ENCODE measurements around the gene QKI. TPM values are rescaled to one million over a fixed set of nuclear protein-coding genes. Genes with fewer than 3 reads are reported as not detected.

The QKI gene
- total and polyA plus RNA-seq, 2 of the 8 experiments (the other 6 are each of a cell fraction or from before 2014, with no cell fraction given), result 181 to 183 TPM

- Histone ChIP-seq H3K4me3 (ENCODE audit: extremely low read depth in 1 of 4, insufficient read depth in 2 of 4, low read depth in 3 of 4, low read length in 4 of 4) (peak overlapping the region in 2 of 4 experiments; percentile 77 to 79; a peak in 4 of 8 replicates), H2BK12ac (ENCODE audit: low read depth, low read length) (no peak overlapping the region), H3K9me3 (ENCODE audit: insufficient read depth in 2 of 2, low read depth in 1 of 2, low read length in 1 of 2) (no peaks in the 10 kb centered on the region), H3K23ac (ENCODE audit: insufficient read length) (no peak overlapping the region), H3K79me1 (ENCODE audit: low read depth, low read length) (no peaks in the 10 kb centered on the region), H3K4me1 (replicated peaks in 1 of 4; ENCODE audit: control insufficient read depth in 3 of 4, insufficient read depth in 4 of 4, low read length in 3 of 4) (peaks cover 0 to 6% (median 1%) of the 10 kb centered on the region in 4 experiments; a peak in 4 of 7 replicates), H2AK5ac (ENCODE audit: low read depth, low read length) (no peak overlapping the region), H4K20me1 (replicated peaks in 1 of 2; ENCODE audit: control insufficient read depth in 1 of 2, insufficient read depth in 2 of 2, low read length in 2 of 2) (peaks cover 2% of the 10 kb centered on the region in 2 experiments), H3K9ac (replicated peaks in 1 of 4; ENCODE audit: extremely low read depth in 1 of 4, low read depth in 3 of 4, low read length in 3 of 4) (no peak overlapping the region), H3K27ac (ENCODE audit: low read depth, low read length) (no peak overlapping the region), H3K27me3 (replicated peaks in 1 of 4; ENCODE audit: control insufficient read depth in 3 of 4, extremely low read depth in 1 of 4, insufficient read depth in 3 of 4, low read length in 3 of 4) (no peaks in the 10 kb centered on the region; a peak in 1 of 7 replicates), H4K91ac (replicated peaks; ENCODE audit: insufficient read length, low read length) (no peak overlapping the region), H2BK5ac (ENCODE audit: low read depth, low read length) (no peak overlapping the region), H2BK120ac (replicated peaks; ENCODE audit: low read depth, low read length) (no peak overlapping the region), H4K5ac (ENCODE audit: insufficient read length, low read depth, low read length) (no peak overlapping the region), H2BK15ac (ENCODE audit: low read length) (no peak overlapping the region), H2BK20ac (ENCODE audit: low read length) (no peak overlapping the region), H3K4me2 (ENCODE audit: insufficient read depth in 1 of 2, low read depth in 2 of 2, low read length in 2 of 2) (peak overlapping the region; percentile 78 to 86), H4K8ac (ENCODE audit: extremely low read depth, insufficient read depth, low read length) (no peak overlapping the region), H3K79me2 (ENCODE audit: control insufficient read depth in 1 of 2, insufficient read depth in 2 of 2, low read length in 2 of 2) (peaks cover 3 to 24% of the 10 kb centered on the region in 2 experiments; a peak in 3 of 4 replicates), H3K56ac (replicated peaks; ENCODE audit: insufficient read length, low read depth, low read length) (no peak overlapping the region), H3K4ac (replicated peaks; ENCODE audit: insufficient read length, low read depth, low read length) (no peak overlapping the region), H3K18ac (ENCODE audit: extremely low read depth, low read length) (no peak overlapping the region), H3K14ac (ENCODE audit: insufficient read length) (no peak overlapping the region), H2AFZ (ENCODE audit: low read length) (no peak overlapping the region), H3K23me2 (ENCODE audit: low read depth, low read length) (peaks cover 8% of the 10 kb centered on the region; the same call in 1 of the 2 replicates), H3K36me3 (ENCODE audit: control insufficient read depth in 2 of 4, insufficient read depth in 4 of 4, low read length in 3 of 4) (no peaks in the 10 kb centered on the region)
- ChIA-PET CTCF (ENCODE audit: partially characterized antibody) (interaction anchor here (0.8 kb wide), 1 partner anchor 232 kb away, joined by 3 read pairs; no protein-coding TSS in a partner anchor), POLR2A (ENCODE audit: partially characterized antibody) (no interaction called here)
- 53% methylated on average over 1 of the region's 1 CpG; no CpG with 5 or more reads in 1 of the 2 experiments for WGBS, 2 experiments (ENCODE audit: extremely low coverage in 1 of 2, insufficient coverage in 1 of 2, insufficient read length in 1 of 2, insufficient replicate concordance in 2 of 2, low coverage in 1 of 2, low lambda C conversion rate in 2 of 2, missing lambda C conversion rate in 1 of 2)
- DNase-seq (ENCODE audit: low read depth in 1 of 2, low spot score in 2 of 2) (no peak), FAIRE-seq (peak; percentile 28)
- no peak for TF ChIP-seq SP1 (IDR thresholded peaks at IDR 0.05; ENCODE audit: low read depth, low read length)
- no peak for TF ChIP-seq CHD2 (IDR thresholded peaks at IDR 0.05; ENCODE audit: low read length)
- no peak for TF ChIP-seq BRCA1 (IDR thresholded peaks at IDR 0.05; ENCODE audit: low read depth, low read length)
- TF ChIP-seq JUND (IDR thresholded peaks at IDR 0.05; ENCODE audit: low read length), result no peak
- no peak for TF ChIP-seq HDAC2 (IDR thresholded peaks at IDR 0.05; ENCODE audit: borderline replicate concordance in 1 of 2, low read depth in 2 of 2, low read length in 2 of 2)
- TF ChIP-seq TBP (IDR thresholded peaks at IDR 0.05; ENCODE audit: low read depth, low read length), result no peak
- no peak for TF ChIP-seq GABPA (IDR thresholded peaks at IDR 0.05; ENCODE audit: borderline replicate concordance, insufficient read depth, low read length)
- no peak for TF ChIP-seq EP300 (IDR thresholded peaks at IDR 0.05; ENCODE audit: borderline replicate concordance in 1 of 2, low read depth in 2 of 2, low read length in 2 of 2)
- no peak for TF ChIP-seq TAF7 (optimal IDR thresholded peaks at IDR 0.05; ENCODE audit: borderline replicate concordance, low read depth, low read length)
- TF ChIP-seq ATF3 (IDR thresholded peaks at IDR 0.05; ENCODE audit: insufficient read depth, low read depth, low read length), result no peak
- TF ChIP-seq GTF2F1 (IDR thresholded peaks at IDR 0.05; ENCODE audit: borderline replicate concordance, low read depth, low read length), result no peak
These were observed 2.2 kb upstream of the QKI start for GRCh38 chr6:163412341-163412740.
